GM19397 (cell line): ENCODE data around the gene RRAGD.

Experiments used
- ATAC-seq: cut with Tn5 transposase; IDR thresholded peaks from one replicate; pipeline ENCODE4 v1.9.1; 2021; ENCODE audit warnings: mild to moderate bottlenecking, moderate library complexity; ENCODE audit not compliant: unreplicated experiment

RRAGD gene, protein sequence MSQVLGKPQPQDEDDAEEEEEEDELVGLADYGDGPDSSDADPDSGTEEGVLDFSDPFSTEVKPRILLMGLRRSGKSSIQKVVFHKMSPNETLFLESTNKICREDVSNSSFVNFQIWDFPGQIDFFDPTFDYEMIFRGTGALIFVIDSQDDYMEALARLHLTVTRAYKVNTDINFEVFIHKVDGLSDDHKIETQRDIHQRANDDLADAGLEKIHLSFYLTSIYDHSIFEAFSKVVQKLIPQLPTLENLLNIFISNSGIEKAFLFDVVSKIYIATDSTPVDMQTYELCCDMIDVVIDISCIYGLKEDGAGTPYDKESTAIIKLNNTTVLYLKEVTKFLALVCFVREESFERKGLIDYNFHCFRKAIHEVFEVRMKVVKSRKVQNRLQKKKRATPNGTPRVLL

DNA sequence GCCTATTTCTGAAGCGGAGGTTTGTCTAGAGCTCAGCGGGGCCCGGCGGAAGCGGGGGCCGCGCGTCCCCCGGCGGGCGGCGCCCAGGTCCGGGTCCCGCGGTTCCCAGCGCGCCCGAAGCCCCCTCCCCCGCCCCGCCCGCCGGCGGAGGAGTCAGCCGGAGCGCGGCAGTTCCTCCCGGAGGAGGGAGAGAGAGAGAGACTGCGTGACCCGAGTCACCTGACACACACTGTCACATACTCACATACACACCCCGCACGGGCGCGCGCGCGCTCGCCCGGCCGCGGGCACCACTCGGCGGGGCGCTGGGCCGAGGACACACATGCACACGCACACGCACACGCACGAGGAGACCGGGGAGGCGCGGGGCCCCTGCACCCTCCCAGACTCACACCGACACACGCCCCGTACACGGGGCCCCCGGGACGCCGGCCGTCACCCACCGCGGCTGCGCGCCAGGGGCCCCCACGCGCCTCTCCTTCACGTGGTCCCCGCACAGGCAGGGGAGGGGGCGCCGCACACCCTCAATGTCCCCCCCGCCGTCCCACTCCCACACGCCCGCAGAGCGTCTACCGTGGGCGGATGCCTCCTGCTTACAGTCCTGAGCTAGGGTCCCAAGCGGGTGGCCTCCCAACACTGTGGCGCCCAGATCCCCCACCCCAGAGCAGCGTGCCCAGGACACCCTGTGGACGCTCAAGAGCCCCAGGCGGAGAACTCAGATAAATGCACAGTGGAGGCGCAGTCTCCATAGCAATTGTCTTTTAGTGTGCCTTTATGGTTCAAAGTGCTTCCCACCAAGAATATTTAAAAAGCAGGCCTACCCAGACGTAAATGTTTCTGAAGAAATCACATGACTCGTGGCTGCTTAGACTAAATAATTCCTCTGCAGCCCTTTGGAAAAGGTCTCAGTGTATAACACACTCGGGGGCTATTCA is at the start of gene RRAGD:
RRAGD (minus strand) TSS at position 203 of the 935 bp plus-strand sequence. CDS start 280 bp downstream, outside the sequence.
- ATAC-seq, result peak; percentile 68

DNA sequence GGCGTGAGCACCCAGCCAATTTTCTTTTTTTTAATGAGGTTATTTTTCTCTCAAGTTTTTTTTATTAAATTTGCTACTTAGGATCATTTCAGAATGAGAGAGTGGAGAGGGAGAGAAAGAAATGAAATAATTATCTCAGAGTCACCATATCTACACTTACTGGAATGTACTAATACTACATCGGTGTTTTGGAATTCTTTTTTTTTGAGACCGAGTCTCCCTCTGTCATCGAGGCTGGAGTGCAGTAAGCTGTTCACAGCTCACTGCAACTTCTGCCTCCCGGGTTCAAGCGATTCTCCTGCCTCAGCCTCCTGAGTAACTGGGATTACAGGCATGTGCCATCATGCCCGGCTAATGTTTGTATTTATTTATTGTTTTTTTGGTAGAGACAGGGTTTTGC is 48.6 kb upstream of the RRAGD start:
- no peak for ATAC-seq

DNA sequence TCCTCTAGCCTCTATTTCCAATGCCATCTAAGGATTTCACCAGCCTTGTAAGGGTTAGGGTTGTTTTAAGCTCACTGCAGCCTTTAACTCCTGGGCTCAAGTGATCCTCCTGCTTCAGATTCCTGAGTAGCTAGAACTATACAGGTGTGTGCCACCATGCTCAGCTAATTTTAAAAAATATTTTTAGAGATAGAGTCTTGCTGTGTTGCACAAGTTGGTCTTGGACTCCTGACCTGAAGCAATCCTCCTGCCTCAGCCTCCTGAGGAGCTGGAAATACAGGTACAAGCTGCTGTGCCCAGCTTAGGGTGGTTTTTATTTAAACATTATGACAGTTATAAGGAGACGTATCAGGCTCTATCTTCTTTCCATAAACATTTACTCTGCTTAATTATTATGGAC is 47.4 kb upstream of the RRAGD start:
- no peak for ATAC-seq

DNA sequence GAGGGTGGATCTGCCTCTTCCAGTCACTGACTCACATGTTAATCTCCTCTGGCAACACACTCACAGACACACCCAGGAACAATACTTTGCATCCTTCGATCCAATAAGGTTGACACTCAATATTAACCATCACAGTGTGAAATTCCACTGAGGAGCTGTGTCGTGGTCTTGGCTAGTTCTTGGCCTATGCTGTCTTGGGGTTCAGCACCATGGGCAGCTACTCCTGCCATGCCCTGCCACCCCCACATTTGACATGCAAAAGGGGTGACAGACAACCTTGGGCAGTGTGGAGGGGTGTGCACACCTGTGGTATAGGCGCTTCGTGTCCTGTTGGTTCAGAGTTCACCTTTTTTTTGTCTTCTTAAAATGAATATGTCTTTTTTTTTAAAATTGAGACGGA is 46.6 kb upstream of the RRAGD start:
- ATAC-seq, result no peak

DNA sequence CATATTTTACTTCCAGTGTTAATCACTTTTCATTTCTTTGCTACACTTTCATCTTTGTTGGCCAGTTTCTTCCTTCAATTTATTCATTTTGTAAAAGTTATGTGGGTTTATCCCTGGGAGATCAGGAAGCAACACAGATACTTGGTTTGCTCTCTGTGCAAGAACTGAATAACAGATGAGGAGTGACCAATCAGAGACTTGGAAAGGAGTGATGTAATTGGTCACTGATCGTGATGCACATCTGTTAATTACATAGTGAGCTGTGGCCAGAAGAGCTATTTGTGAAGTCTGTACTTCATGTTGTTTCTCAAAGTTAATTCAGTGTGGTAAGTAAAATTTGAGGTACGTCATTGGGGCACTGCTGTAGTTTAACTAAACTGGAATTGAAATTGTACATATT is 42.2 kb upstream of the RRAGD start:
- no peak for ATAC-seq

DNA sequence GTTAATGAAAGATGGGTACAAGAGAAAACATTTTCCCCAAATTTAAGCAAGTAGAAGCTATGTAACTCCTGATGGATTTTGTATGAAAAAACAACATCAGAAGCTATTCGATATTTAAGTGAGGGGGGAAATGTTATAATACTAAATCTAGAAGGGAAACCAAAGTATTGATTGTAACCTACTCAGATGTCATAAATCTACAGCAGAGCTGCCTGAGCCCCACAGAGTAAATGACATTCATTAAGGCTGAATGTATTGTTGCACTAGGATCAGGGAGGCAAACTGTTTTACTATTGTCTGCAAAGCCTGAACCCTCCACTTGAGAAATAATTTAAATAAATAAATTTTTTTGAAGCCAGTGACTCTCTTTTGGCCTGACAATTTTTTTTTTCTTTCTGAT is 40.2 kb upstream of the RRAGD start:
- ATAC-seq, result no peak

DNA sequence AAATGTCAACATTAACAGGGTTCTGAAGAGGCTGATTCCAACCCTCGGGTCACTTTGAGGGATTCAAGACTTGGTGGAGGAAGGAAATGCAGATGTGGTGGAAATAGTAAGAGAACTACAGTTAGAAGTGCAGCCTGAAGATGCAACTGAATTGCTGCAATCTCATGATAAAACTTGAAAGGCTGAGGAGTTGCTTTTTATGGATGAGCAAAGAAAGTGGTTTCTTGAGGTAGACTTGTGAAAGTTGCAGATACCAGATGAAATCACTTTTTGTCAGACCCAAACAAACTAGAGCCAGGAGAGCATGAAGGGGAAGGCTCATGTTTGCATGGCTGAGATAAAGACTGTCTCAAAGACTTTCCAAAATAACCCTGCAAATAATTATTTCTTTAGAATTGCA is 37.1 kb upstream of the RRAGD start:
- no peak for ATAC-seq

DNA sequence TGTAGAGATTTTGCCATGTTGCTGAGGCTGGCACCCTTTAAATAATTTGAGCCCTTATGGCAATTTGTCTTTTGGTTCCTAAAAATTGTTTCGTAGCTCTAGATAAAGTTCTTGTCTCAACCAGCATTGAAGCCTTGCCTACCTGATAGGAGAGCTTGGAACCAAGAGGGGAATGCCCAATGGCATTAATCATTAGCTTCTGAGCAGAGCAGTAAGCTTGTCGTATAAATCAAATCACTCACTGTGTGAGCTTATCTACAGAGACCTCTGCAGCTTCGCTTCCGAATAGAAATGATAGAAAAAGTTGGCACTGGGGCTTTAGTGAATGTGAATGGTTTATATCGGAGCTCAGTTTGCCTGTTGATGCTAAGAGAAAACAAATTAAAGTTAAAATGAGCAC is 31.6 kb upstream of the RRAGD start:
- no peak for ATAC-seq

DNA sequence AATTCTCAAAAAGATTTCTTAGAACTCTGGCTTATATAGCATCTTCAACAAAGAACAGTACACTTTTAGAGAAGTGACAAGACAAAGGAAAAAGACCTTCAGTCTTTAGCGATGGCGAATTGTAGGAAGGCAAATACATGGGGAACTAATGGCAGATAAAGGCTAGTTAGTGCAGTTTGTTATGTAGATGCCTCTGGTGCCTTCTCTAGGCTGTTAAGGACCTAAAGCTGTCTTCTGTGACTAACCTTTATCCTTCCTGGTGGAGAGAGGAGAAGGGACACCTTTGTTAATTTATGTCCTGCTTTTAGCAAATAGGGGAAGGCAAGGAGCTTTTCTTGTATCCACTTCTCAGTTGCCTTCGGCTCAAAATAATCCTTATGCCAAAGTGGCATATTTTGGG is 28.1 kb upstream of the RRAGD start:
- ATAC-seq, result no peak

DNA sequence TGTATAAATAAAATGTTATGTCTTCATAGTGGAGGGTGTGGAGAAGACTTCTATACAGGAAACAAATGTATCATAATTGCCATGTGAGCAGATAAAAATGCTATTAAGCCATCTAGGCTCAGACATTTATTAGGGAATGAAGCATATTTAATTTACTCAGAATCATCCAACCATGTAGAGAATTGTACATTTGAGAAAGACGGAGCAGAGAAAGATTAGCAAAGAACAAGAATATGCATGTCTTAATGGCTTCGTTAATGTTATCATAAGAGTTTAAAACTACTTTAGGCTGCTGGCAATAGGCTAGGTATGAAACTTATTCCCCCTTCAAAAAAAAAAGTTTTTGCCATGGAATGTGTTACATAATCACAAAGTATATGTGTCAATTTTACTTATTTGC is 26.9 kb upstream of the RRAGD start:
- ATAC-seq, result no peak

DNA sequence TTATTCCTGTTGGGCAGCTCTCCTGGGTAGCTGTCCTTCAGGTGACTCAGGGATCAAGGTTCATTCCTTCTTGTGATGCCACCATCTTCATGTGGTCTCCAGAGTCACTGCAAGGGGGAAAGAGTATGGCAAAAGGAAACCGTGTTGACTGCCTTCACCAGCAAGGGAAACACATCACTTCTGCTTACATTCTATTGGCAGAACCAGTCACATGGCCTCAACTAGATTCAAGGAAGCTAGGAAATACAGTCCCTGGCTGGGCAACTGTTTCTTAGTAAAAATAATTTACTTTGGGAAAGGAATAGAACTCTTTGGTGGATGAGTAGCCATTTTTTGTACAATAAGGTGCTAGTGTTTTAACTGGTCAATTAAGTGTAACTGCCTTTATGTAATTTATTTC is 26.2 kb upstream of the RRAGD start:
- ATAC-seq, result no peak

DNA sequence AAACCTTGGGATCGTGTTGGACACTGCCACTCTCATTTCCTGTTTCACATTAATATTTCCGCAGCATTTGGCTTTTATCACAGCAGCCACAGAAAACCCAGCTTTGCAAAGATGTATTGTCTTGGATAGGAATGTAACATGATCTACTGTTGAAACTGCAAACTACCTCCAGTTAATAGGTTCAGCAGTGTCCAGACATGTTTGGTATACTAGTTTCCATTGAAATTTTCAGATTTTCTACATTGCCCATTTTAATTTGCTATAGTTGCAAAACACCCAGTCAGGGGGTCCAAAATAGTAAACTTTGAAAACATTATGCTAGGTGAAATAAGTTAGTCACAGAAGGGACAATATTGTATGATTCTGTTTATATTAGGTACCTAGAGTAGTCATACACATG is 24.2 kb upstream of the RRAGD start:
- no peak for ATAC-seq

DNA sequence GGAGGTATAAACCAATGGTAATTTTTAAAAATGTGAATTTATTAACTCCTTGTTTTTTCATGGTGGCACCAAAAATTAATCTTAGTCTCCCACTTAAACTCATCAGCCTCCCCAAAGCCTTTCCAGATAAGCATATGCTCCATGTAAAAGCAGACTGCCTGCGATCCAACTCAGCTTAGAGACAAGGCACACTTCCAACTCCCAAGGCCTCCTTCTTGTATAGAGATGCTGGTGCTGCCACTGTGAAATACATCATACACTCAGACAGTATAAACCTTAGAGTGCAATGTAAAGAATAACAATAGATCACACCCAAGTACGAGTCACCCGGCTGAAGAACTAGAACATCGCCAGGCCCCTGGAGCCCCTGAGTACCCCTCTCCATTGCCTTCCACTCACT is 22.9 kb upstream of the RRAGD start:
- ATAC-seq, result no peak

DNA sequence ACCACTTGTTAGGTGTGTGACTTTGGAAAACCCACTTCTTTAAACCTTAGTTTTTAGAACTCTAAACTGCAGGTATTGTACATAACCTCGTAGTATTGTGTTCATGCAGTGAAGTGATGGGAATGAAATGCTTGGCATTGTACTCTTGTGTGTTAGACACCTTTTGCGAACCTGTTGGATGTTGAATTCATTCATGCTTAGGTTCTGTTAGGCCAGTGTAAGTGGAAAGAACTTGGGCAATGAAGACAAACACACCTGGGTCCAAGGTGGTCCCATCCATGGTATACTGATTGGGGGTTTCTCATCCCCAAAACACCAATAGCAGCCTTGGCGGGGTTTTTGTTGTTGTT is 22.1 kb upstream of the RRAGD start:
- no peak for ATAC-seq

DNA sequence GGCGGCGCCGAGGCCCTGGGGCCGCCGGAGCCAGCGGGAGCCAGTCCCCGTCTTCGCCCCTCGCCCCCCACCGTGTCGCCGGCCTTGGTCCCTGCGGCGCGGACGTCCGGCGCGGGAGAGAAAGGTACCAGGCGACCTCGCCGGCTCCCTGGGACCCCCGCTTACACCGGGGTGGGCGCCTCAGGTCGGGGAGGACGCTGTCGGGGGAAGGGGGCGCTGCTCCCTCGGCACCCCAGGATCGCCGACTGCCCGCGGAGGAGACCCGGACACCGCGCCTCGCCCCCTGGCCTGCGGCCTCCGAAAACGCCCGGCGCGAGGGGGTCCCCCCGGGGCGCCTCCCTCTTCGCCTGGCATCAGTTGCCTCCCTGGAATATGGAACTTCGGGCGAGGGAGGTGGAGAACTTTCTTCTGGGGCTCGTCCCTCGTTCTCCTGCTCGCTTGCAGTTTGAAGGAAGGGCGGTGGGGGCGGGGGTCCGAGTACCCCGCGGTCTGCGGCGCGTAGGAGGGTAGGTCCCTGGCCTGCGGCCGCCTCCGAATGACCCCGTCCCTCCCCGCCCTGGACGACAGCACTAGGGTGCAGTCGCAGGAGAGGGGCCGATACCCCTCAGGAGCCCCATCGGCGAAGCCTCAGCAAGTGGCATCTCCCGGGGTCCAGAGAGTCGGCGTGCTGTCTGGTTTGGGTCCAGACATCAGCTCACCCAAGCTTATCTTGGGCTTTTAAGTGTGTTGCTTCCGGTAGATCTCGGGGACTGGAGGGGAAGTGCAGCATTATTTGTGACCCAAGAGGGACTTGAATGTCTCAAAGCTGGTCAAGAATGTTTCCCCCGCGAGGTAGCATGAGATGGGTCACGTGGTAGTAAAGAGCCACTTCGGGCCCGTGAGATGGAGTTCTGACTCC is 21.4 kb upstream of the RRAGD start:
- peak; percentile 29 for ATAC-seq

DNA sequence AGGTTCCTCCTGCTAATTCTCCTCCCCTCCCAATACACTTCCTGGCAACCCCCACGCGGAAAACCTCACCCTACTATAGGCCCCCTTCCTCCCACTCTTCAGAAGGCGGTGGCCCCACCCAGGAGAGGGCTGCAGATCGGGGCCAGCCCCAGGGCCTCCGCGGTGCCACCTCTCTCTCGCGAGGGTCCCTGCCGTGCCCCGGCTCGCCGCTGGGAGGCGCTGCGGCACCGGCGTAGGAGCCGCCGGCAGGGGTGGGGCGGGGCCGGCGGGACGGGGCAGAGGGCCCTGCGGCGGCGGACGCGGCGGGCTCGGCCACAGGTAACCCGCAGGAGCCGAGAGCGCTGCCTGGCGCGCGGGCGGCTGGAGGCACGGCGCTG is 20.8 kb upstream of the RRAGD start, which contains the start of gene ANKRD6:
ANKRD6 (plus strand) TSS at position 278 of the 377 bp plus-strand sequence. CDS start 133,825 bp downstream, outside the sequence.
- ATAC-seq, result peak; percentile 94

DNA sequence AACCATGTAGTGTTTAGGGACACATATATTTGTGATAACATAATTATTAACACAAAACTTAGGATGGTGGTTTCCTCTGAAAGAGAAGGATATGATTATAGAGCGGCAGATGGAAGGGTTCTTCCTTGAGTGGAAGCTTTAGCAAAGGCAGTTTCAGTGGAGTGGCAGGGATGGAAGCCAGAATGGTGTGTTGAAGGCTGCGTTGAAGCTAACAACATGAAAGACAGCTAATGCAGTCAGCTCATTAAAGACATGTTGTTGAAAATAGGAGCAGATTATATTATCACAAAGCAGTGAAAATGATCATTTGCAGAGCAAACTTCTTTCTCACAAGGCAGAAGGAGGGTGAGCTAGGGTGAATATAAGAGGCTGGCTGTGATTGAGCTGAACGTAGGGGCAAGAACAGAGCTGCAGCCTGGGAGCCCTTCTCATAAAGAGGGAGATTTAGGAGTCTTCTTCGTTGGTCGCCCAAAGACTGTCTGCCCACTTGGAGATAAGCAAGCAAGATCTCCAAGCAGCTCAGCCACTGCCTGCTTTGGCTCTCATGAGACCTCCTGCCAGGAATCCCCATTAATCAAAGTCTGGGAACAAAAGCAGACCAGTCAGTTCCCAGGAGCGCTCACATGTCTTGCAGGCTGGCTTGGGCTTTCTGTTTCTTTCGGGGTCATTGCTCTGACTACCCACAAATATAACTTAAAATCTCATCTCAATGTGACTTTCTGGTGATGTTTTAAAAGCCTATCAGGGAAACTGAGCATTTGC is 18.3 kb upstream of the RRAGD start:
- ATAC-seq, result no peak

DNA sequence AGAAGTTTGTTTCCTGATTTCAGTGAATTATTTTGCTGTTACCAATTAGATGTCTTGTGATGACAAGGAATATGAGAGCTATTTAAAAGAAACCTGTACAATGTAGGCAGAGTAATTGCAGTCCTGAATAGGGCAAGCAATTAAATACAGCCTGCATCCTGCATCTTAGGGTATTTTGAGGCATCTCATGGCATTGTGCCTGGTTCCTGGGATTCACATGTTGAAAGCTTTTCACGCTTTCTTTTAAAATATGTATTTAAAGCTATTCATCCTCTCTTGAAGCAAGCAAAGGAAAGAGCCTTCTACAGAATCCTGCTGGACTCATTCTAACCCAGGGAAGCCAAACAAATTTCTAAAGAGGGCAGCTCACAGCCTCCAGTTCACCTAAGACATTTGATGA is 4.7 kb upstream of the RRAGD start:
- ATAC-seq, result no peak

DNA sequence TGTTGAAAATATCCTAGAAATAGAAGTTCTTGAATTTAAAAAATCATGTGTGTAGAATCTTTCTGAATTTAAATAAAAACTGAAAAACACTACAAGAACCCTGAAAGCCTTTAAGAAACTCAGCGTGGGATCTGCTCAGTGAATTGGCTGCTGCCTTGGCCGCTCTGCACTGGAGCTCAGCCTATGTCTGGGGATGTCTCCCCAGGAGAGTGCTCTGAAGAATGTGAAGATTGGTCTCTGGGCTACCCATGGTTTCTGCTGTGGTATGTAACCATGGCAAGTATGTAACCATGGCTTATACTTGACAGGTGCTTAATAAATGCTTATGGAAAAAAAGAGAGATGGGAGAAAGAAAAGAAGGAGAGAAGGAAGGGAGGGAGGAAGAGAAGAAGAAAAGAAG is 3.1 kb upstream of the RRAGD start:
- no peak for ATAC-seq

DNA sequence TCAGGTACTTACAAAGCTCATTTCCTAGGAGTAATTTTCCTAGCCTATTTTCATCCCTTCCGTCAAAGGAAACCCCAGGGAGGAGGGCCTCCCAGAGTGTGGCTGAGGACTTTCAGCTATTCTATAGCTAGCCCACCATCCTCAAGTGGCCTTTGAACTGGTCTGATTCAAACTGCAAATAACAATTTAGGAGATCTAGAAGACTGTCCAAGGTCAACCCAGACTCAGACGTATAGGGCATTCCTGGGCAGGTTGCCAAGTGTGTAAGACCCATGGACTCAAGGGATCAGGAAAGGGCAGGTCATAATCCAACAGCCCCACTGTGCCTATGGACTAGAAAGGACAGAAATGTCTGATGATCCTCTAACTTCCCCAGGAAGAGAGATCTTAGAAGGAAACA is 2.1 kb upstream of the RRAGD start:
- ATAC-seq, result no peak
